HG03103 (cell line): ENCODE measurements around the gene FANCI.

ENCODE experiments used
- ATAC-seq: cut with Tn5 transposase; IDR thresholded peaks from one replicate; pipeline ENCODE4 v1.9.1; 2021; ENCODE audit warnings: low read depth; ENCODE audit not compliant: unreplicated experiment

Gene FANCI

DNA sequence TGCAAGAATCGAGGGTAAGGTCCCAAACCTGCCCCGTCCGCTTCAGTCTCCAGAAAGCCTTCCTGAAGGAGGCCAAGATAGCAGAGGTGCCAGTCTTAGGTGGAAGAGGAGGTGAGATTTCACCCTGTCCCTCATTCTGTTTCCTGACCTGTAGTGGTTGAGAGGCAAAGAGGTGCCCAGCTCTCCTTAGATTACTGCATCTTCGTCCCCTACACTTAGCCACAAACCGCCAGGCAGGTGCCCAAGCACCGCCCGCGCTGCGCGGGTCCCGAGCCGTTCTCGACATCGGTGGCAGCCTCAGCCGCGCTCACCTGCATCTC lies 114.6 kb downstream of the FANCI start:
- ATAC-seq, result no peak

DNA sequence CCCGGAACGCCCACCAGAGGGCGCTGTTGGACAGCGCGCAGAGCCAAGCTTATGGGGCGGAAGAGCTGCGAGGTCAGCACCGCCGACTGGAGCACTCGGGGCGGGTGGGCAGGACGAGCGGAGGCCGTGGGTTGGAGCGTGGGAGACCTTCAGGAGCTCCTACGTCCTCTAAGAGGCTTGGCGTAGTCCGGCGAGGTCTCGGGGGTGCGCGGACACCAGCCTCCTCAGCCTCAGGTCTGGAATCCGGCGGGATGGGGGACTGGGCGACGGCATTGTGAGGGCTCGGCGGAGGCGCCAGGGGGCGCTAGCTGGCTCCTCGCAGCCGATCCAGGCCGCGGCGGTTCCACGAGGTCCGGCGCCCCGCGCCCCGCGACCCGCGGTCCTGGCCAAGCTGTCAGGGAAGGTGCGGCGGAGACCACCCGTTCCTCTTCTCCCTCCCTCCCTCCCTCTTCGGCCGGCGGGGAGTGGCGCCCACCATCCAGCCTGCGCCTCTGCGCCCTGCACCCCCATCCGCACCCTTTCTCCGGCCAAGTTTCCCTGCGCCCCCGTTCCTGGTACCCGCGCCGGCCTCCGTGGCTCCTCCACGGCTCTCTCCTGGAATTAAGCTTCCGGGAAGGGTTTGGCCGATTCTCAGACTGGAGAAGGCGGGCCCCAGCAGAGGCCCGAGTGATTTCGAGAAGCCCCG lies 115.1 kb downstream of the FANCI start:
- ATAC-seq, result peak; percentile 78

DNA sequence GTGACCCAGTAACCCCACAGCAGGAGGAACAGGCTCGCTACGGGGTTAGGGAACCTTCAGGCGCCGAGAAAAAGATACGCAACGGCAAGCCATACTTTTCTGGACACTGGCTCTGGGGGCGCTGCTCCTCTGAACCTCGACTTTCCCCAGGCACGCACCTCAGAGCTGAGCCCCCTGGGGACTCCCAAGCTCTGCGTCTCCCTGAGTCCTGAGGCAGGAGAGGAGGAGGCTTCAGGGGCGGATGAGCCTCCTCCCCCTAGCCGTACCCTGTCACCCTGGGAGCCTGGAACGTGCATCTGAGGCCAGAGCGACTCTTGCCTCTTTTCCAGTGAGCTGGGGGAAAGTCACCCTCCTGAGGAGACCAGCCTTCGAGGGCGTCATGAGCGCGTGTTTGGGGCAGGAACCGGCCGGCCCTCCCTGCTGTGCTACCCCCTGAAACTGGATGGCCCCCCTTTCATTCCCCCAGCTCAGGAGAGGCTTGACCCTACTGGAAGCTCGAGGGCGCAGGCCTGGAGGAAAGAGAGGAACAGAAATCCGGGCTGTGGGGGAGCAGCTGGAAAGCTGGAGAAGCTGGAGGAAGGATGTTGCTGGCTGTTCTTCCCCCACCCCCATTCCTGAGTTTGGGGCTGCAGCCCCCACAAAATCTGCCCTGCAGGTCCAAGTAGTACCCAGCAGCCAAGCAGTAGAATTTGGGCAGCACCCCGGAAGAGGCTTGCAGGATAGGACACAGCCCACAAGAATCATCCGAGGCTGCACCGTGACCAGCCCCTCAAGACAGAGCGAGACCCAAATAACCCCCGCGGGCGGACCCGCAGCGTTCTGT lies 115.9 kb downstream of the FANCI start:
- ATAC-seq, result no peak

DNA sequence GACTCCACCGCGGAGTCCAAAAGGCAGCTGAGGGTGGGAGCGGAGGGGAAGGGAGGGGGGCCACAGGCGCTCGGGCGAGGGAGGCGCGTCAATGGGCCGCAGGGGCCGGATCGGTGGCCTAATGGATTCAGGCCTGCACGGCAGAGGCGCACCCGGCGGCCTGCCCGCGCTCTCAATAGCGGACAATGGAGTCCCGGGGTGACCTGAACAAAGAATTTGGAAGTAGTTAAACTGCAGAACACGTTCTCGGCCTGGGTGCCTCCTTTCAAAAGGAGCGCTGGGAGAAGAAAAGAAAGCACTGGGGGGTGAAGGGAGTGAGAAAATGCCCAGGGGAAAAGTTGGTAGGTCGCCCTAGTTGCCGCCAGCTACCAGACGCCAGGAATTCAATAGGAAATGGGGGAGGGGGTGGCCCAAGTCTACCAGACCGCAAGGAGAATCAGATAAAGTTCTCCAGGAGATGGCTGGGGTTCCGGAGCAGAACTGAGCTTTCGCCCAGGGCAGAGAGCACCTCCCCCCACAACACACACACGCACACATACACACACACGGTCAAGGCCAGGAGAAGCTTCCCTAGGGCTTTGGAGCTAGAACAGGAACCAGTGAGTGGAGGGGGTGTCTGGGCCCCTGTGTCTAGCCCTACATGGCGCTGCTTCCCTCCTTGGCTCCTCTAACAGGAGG lies 116.7 kb downstream of the FANCI start:
- ATAC-seq, result no peak

DNA sequence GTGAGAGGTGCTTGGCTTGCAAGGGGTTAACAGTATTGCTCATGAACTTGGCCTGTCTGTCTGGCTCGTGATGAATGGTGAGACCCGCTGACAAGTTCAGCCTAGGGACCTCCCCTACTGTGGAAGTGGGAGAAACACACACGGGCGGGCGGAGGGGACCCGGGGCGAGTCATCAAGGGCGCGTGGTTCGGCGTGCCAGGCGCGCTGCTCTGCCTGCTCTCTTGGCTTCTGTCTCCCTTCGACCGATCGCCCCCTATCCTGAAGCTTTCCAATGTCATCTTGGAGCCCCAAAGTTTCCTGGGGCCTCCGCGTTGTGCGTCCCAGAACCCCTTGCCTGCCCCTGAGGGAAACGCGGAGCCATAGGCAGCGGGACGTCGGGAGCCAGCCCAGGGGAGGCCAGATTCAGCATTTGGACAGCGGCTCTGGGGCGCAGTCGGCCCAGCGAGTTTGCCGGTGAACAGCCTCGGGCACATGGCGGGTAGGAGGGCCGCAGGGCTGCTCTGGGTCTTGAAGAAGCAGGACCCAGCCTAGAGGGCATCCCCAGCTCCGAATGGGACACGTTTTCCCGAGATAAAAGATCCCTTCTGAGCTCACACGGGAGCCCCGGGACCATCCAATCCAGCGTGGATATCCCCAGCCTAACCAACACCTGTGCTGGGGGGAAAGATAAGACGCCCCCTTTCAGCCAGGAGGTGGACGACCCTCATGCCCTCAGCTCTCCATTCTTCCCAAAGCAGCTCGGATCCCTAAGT lies 117.8 kb downstream of the FANCI start:
- no peak for ATAC-seq

DNA sequence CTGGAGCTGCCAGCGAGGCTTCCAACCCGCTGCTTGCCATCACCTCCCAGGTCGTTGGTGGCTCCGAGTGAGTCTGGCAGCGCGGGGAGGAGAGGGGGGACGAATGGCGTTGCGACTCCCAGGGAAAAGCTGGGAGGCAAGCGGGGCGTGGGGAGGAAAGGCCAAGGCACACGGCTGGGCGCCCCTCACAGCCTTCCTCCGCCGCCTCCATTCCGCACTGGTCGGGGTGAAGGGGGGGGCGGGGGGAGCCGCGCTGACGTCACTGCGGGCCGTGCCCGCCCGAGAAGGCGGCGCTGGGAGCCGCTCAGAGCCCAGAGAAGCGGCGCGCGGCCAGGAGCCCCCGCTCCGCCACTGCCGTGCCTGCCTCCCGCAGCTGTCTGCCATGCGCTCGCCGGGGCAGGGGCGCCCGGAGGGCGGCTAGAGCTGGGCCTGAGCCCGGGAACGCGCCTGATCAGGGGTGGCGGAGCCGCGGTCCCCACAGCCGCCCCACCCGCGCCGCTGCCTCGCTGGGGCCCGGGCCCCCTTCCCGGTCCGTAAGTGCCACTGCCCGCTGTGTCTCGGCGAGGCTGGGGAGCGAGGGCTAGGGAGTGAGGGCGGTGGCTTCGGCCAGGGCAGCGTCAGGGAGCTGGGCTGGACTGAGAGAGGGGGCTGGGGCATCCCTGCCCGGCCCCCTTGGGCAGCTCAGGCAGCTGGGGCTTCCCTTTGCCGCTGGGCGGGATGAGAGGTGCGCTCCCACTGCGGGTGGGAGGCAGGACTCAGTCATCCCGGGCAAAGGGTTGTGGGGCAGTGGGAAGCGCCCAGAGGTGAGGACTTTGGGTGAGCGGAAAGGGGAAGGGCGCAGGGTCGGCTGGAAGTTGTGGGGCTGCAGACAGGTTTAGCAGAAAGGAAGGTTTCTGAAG lies 118.7 kb downstream of the FANCI start:
- no peak for ATAC-seq

DNA sequence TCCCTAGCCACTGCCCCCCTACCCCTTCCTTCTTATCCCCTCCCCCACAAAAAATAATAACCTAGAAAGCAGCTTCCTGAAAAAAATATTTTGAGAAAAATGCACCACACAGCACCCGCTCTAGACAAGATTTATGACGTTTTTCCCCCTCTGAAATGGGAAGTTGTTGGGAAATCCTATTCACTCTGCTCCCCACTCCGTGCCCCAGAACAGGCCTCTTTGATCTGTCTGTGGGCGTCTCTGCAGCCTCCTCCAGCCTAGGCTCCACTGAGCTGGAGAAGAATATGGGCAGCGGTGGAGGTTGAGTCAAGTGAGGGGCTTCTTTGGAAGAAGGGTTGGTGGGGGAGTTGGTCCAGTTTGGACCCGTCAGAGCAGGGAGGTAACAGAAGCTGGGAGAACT lies 119.4 kb downstream of the FANCI start:
- no peak for ATAC-seq

DNA sequence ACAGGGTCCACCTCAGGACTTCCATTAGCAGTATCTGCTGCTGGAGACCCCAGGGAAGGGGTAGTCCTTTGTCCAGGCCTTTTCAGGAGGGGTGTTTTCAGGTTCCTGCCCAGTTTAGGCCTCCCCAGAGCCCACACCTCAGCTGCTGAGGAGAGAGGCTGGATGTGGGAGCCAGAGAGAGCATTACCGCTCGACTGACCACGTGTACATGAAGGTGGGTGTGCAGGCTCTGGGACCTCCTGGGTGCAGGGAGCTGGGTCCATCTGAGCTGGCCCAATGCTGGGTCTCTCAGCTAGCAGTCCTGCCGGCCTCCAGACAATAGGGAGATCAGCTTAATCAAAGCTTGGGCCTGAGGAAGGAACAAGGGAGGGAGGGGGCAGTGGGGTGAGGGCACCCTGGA lies 120.0 kb downstream of the FANCI start:
- no peak for ATAC-seq

DNA sequence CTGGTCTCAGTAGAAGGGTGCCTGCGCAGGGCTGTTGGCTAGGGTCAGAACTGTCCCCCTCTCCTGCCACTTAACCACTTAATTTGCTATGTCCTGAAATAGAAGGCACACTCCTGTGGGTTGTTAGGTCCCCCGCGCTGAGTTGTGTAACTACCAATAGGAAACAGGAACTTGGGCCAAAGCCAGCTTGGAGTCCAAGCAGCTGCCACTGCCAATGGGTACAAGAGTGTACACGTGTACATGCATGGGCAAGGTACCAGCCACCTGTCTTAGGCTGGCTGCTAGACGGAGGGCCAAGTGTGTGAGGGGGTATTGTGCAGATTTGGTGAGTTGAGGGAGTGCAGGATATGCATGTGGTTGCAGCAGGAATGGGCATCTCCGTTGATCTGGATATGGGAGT lies 120.6 kb downstream of the FANCI start:
- no peak for ATAC-seq

DNA sequence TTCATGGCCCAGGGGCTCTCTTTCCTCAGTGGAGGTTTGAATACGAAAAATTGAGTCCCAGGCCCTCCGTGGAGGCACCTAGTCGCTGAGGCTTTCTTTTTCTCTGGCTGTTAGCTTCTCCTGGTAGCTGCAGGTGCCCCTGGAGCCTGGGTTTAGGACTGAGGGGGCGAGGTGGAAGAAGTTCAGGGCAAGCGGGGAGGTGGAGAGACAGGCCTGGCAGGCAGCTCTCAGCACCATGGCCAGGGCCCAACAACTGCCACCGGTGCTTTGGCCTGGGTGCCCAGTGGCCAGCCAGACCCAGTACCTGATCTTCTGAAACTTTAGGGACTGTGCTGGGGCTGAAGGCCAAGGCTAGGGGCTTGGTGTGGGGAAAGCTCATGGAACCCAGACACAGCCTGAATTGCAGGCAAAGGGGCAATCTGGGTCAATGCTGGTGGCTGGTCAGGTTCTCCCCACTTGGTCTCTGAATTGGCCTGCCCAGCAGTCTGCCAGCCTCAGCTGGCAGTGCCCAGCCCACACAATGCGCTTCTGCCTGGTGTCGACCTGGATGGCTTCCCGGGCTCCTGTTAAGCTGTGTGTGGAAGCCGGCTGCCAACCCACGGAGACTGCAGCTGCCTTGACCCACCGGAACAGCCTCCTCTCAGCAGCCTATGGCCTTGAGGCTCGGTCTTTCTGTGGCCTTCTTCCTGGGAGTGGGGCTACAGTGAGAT lies 121.1 kb downstream of the FANCI start:
- no peak for ATAC-seq

DNA sequence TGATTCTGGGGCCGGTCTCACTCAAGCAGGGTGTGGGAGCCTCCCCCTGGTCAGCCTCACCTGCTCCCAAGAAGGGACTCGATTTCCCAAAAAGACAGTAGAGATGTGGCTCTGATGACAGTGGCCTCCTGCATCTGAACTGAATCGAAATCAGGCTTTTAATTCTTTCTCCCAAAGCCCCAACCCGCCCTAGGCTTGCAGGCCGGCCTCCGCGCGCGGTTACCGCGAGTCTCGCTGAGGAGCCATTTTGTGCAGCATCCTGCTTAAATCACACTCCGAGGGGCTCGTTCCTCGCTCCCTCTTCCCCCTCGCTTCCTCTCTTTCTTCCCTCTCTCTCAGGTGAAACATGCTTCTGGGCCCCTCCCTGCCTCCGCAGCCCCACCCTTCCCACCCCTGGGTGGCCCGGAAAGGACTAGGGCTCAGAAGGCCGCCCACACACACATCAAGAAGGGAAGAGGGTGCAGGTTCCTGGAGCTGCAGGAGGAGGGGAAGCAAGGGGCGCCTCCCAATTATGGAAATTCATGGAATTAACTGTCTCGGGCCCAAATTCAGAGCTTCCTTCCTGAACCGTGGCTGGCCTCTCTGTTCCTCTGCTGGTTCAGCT lies 121.8 kb downstream of the FANCI start:
- no peak for ATAC-seq
